Measurements from ENCODE around the gene NDC80.

- no peak for TF ChIP-seq CTCF (IDR thresholded peaks at IDR 0.05)
- TF ChIP-seq POLR2AphosphoS5 (IDR thresholded peaks at IDR 0.05) = no peak
- no peak for TF ChIP-seq EP300 (IDR thresholded peaks at IDR 0.05)
Observed at GRCh38 chr18:2642771-2643170, 71.4 kb downstream of the NDC80 start.
